Nephron progenitor cell (in vitro differentiated cells): Measurements from ENCODE around the gene SGTA.

Source experiments
- DNase-seq: peaks from one replicate; pipeline ENCODE4 v3.0.0; 2021
- H3K27ac Mint-ChIP-seq: 2 replicates; pipeline ENCODE4 v1.8.0; 2021; ENCODE audit warnings: mild to moderate bottlenecking, moderate library complexity, mixed read lengths
- H3K27me3 Mint-ChIP-seq: 2 replicates; pipeline ENCODE4 v1.8.0; 2021; ENCODE audit warnings: mild to moderate bottlenecking, low read depth, mixed read lengths; ENCODE audit not compliant: poor library complexity
- H3K36me3 Mint-ChIP-seq: 2 replicates; pipeline ENCODE4 v1.8.0; 2021; ENCODE audit warnings: low read depth, mixed read lengths
- H3K4me1 Mint-ChIP-seq: 2 replicates; pipeline ENCODE4 v1.8.0; 2021; ENCODE audit warnings: mixed read lengths
- H3K4me3 Mint-ChIP-seq: 2 replicates; pipeline ENCODE4 v1.8.0; 2021; ENCODE audit warnings: mild to moderate bottlenecking, moderate library complexity, mixed read lengths
- H3K9me3 Mint-ChIP-seq: 2 replicates; pipeline ENCODE4 v1.8.0; 2021; ENCODE audit warnings: mild to moderate bottlenecking, moderate library complexity, mixed read lengths
- TF ChIP-seq, protein P1 (sequence below): fragments of 200-600 bp; sonication (generic); IDR thresholded peaks from 2 replicates; pipeline ENCODE4 v1.5.0; 2021; ENCODE audit warnings: antibody characterized with exemption

SGTA gene

DNA sequence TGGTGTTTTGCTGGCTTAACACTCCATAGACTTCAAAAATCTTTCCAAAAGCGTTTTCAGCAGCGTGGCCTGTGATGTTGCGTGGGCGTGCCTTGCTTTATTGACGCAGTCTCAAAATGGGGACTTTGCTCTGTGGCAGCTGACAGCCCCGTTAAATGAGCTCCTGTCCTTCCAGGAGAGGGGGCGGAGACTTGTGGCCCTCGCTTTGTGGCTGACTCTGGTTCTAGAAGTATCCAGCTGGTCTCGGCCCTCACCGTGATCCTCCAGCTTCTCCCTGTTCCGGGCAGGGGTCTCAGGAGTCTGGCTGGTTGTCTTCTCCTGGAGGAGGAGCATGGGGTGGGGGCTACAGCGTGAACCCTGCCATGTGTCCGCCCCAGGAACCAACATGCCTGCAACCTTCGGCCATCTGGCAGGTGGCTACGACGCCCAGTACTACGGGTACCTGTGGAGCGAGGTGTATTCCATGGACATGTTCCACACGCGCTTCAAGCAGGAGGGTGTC is 28.2 kb upstream of the SGTA start:
- Mint-ChIP-seq H3K4me3 (no peak overlapping the region), H3K27ac (no peak overlapping the region), H3K27me3 (no peaks in the 10 kb centered on the region), H3K36me3 (peaks cover 14% of the 10 kb centered on the region), H3K4me1 (no peaks in the 10 kb centered on the region), H3K9me3 (no peaks in the 10 kb centered on the region)
- TF ChIP-seq, protein P1, sequence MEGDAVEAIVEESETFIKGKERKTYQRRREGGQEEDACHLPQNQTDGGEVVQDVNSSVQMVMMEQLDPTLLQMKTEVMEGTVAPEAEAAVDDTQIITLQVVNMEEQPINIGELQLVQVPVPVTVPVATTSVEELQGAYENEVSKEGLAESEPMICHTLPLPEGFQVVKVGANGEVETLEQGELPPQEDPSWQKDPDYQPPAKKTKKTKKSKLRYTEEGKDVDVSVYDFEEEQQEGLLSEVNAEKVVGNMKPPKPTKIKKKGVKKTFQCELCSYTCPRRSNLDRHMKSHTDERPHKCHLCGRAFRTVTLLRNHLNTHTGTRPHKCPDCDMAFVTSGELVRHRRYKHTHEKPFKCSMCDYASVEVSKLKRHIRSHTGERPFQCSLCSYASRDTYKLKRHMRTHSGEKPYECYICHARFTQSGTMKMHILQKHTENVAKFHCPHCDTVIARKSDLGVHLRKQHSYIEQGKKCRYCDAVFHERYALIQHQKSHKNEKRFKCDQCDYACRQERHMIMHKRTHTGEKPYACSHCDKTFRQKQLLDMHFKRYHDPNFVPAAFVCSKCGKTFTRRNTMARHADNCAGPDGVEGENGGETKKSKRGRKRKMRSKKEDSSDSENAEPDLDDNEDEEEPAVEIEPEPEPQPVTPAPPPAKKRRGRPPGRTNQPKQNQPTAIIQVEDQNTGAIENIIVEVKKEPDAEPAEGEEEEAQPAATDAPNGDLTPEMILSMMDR: no peak
- DNase-seq: no peak

DNA sequence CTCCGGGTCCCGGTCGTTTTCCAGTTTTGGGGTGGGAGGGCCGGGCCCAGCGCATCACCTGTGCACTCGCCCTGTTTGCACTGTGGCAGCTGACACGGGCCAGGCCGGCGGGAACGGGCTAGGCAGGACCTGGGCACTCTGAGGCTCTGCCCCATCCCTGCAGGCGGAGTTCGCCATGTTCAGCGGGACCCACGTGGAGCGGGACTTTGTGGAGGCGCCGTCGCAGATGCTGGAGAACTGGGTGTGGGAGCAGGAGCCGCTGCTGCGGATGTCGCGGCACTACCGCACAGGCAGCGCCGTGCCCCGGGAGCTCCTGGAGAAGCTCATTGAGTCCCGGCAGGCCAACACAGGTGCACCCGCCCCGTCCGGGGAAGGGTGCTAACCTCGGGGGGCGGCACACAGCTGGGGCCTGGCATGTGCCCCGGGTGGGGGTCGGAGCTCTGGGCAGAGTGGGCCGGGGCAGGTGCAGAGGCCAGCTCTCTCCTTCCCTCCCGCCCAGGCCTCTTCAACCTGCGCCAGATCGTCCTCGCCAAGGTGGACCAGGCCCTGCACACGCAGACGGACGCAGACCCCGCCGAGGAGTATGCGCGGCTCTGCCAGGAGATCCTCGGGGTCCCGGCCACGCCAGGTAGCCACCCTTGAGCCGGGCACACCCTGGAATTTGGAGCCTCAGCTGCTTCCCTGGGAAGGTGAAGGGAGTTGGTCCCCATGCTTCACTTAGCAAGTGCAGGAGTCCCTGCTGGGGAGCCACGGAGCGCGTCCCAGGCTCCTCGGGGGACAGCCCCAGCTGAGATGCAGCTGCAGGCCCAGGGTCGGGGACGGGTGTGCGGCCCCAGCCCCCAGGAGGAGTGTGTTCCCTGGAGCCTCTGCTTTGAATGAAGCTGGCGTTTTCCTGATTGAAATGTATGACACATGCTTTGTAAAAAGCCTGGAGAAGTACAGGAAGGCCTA is 27.3 kb upstream of the SGTA start:
- no peaks in the 10 kb centered on the region for H3K9me3 Mint-ChIP-seq
- H3K36me3 Mint-ChIP-seq: peaks cover 10% of the 10 kb centered on the region
- DNase-seq: no peak
- TF ChIP-seq, protein P1: no peak
- H3K27ac Mint-ChIP-seq: no peak overlapping the region
- no peaks in the 10 kb centered on the region for H3K4me1 Mint-ChIP-seq
- H3K27me3 Mint-ChIP-seq: no peaks in the 10 kb centered on the region
- no peak overlapping the region for H3K4me3 Mint-ChIP-seq

DNA sequence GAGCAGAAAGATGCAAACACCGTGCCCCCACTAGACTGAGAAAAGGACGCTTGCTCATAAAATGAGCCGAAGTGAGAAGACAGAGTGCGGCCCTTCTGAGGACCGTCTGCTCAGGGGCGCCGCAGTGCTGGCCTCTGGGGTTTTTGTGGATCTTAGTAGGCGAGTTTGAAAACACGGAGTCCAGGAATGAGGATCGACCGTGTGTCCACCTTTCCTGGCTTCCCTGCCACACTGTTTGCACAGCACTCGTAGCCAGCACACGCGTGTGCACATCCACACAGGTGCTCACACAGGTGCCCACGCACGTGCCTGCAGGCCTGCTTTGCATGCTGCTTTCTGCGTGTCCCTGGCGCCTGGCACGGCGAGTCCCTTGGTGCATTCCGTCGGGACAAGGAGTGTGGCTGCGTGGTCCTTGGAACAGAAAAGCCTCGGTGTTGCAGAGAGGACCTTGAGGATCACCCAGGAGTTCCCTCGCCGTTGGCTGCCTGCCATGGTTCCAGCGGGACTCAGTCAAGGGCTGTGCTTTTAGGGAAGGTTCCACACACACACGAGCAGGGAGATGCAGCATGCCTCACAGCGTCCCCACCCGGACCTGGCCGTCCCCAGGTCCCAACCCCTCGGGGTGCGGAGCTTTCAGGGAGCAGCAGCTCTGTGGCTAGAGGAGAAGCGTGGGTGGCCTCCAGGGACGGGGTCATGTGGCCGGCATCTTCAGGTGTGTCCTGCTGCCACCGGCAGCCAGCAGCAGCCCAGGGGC is 26.5 kb upstream of the SGTA start:
- Mint-ChIP-seq H3K4me3 (no peak overlapping the region), H3K27me3 (no peaks in the 10 kb centered on the region), H3K27ac (peak overlapping the region; percentile 87), H3K36me3 (peaks cover 10% of the 10 kb centered on the region), H3K9me3 (no peaks in the 10 kb centered on the region), H3K4me1 (no peaks in the 10 kb centered on the region)
- DNase-seq: no peak
- TF ChIP-seq, protein P1: no peak

DNA sequence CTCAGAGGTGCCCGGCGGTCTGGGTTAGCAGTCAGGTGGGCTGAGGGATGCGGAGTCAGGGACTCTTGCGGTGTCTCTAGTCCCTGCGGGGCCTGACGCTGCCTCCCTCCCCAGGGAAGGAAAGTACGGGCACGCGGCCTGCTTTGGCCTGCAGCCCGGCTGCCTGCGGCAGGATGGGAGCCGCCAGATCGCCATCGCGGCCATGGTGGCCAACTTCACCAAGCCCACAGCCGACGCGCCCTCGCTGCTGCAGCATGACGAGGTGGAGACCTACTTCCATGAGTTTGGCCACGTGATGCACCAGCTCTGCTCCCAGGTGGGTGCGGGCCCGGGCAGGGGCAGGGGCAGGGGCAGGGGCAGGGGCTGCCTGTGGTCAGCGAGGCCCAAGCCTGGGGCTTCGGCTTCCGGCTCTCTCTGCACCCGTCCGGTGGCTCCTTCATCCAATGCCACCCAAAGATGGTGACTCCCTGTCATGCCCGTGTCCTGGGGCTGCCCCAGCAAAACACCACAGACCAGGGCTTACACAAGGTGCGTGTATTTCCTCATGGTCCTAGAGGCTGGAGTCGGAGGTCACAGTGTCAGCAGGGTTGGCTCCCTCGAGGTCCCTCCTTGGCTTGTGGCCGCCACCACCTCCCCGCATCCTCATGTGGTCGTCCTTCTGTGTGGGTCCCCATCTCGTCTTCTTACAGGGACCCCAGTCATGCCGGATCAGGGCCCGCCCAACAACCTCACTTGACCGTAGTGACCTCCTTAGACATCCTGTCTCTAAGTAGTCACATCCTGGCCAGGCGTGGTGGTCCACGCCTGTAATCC is 25.3 kb upstream of the SGTA start:
- peaks cover 10% of the 10 kb centered on the region for H3K36me3 Mint-ChIP-seq
- H3K9me3 Mint-ChIP-seq: no peaks in the 10 kb centered on the region
- H3K27me3 Mint-ChIP-seq: no peaks in the 10 kb centered on the region
- TF ChIP-seq, protein P1: no peak
- H3K27ac Mint-ChIP-seq: no peak overlapping the region
- no peaks in the 10 kb centered on the region for H3K4me1 Mint-ChIP-seq
- DNase-seq: no peak
- H3K4me3 Mint-ChIP-seq: no peak overlapping the region

DNA sequence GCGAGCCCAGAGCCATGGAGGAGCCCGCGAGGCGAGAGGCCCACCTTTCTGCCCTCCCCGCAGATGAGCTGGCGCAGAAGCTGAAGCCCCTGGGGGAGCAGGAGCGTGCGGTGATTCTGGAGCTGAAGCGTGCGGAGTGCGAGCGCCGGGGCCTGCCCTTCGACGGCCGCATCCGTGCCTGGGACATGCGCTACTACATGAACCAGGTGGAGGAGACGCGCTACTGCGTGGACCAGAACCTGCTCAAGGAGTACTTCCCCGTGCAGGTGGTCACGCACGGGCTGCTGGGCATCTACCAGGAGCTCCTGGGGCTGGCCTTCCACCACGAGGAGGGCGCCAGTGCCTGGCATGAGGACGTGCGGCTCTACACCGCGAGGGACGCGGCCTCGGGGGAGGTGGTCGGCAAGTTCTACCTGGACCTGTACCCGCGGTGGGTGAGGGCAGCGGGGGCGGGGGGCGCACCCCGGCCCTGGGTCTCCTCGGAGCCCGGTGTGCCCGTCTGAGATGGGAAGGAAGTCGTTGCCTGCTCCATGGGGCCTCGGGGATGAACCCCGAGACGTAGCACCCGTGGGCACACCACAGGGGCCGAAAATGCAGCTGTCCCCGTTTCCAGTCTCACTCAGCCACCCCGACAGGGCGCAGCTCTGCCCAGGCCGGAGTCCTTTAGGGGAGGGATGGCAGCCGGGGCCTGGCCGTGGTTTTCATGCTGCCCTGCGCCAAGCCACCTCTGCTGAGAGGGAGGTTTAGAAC is 24.5 kb upstream of the SGTA start:
- TF ChIP-seq, protein P1: no peak
- H3K9me3 Mint-ChIP-seq: no peaks in the 10 kb centered on the region
- no peak overlapping the region for H3K4me3 Mint-ChIP-seq
- peaks cover 16% of the 10 kb centered on the region for H3K36me3 Mint-ChIP-seq
- H3K27ac Mint-ChIP-seq: no peak overlapping the region
- no peak for DNase-seq
- H3K27me3 Mint-ChIP-seq: no peaks in the 10 kb centered on the region
- H3K4me1 Mint-ChIP-seq: no peaks in the 10 kb centered on the region
